HL-60 (cell line): ENCODE results near the gene NCAPG2.

Source experiments
- GABPA ChIP-seq: IDR thresholded peaks from 2 replicates; pipeline ENCODE4 v1.6.1; 2012; ENCODE audit warnings: low read depth
- POLR2AphosphoS5 ChIP-seq: IDR thresholded peaks from 2 replicates; pipeline ENCODE4 v1.6.1; 2012; ENCODE audit warnings: low read depth
- REST ChIP-seq: IDR thresholded peaks from 2 replicates; pipeline ENCODE4 v1.6.1; 2012; ENCODE audit warnings: low read depth; ENCODE audit not compliant: insufficient replicate concordance
- SPI1 ChIP-seq: IDR thresholded peaks from 2 replicates; pipeline ENCODE4 v1.6.1; 2012; ENCODE audit warnings: low read depth, mild to moderate bottlenecking, borderline replicate concordance
- TF ChIP-seq, protein P1 (sequence below): IDR thresholded peaks from one replicate; pipeline ENCODE4 v1.5.1; 2011; ENCODE audit warnings: low read length, control low read depth, inconsistent platforms; ENCODE audit not compliant: insufficient read depth

DNA sequence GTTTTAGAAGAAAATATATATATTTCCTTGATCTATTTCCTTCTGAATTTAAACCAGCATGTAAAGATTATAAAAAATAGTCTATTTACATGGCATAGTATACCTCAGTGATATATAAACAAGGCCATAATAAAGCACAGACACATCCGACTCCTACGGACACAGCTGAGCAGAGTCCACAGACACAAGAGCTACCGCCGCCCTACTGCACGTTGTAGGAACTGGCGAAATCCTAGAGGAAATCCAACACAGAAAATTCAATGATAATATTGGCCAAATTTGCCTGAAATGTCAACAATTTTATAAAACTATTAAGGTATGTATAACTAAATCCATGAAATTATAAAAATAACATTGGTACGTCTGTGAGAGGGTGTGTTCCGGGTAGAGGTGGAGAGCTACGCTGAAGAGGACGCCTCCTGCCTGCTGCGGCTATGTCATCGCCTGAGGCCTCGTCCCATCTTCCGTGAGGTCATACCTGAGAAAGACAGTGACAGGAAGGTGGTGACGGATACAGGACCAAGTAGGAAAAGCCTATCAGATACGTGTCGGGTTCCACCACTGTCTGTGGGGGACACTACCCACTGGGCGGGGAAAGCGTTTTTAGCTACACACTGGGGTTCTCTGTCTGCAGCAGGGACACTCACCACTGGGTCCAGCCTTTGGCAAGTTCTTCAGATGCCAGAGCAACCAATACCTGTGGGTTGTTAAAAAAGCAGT, 29.3 kb upstream of the NCAPG2 start:
- TF ChIP-seq, protein P1, sequence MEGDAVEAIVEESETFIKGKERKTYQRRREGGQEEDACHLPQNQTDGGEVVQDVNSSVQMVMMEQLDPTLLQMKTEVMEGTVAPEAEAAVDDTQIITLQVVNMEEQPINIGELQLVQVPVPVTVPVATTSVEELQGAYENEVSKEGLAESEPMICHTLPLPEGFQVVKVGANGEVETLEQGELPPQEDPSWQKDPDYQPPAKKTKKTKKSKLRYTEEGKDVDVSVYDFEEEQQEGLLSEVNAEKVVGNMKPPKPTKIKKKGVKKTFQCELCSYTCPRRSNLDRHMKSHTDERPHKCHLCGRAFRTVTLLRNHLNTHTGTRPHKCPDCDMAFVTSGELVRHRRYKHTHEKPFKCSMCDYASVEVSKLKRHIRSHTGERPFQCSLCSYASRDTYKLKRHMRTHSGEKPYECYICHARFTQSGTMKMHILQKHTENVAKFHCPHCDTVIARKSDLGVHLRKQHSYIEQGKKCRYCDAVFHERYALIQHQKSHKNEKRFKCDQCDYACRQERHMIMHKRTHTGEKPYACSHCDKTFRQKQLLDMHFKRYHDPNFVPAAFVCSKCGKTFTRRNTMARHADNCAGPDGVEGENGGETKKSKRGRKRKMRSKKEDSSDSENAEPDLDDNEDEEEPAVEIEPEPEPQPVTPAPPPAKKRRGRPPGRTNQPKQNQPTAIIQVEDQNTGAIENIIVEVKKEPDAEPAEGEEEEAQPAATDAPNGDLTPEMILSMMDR, result no peak
- TF ChIP-seq REST (no peak), POLR2AphosphoS5 (no peak), GABPA (no peak), SPI1 (no peak)
